Tongue (tissue), 2 donors: ENCODE measurements around the gene ZNF236. TPM values are rescaled to one million over a fixed set of nuclear protein-coding genes. Genes with fewer than 3 reads are reported as not detected.

Experiments
- DNase-seq: peaks from one replicate; pipeline ENCODE4 v3.0.0-alpha.2; 2015
- total RNA-seq: library from RNA; depleted of rRNA; stranded (reverse); fragments of >200 nt; gene quantifications from one replicate; pipeline ENCODE4 v1.2.3, GENCODE V29; 2014

Gene ZNF236
- total RNA-seq, 1 donor from 2014 or later = 27.9 TPM

DNA sequence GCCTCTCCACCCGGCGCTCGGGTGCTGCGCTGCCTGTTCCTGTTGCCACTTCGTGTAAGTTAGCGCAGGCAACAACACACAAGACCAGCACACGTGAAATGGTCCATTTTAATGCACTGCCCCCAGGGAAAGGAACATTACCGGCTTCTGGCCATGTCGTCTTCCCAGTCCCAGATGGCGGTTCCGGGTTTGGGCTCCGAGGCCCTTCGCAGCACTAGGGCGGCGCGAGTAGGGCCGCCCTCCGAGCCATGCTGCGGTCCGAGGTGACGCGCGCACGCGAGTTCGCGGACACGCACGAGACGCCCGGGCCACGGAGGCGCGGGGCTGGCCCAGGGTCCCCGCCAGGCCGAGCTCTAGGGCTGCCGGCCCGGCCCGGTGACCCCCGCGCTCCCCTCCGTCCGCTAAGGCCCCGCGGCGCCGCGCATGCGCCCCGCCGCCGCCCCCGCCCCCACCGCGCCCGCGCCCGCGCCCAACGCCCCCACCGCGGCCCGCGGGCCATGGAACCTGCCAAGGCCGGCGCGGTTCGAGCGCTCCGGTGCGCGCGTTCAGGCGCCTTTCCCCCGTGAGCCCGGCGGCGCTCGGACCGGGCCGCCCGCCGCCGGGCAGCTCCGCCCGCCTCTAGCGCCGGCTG lies 367 bp upstream of the ZNF236 start:
- peak; percentile 71 for DNase-seq

DNA sequence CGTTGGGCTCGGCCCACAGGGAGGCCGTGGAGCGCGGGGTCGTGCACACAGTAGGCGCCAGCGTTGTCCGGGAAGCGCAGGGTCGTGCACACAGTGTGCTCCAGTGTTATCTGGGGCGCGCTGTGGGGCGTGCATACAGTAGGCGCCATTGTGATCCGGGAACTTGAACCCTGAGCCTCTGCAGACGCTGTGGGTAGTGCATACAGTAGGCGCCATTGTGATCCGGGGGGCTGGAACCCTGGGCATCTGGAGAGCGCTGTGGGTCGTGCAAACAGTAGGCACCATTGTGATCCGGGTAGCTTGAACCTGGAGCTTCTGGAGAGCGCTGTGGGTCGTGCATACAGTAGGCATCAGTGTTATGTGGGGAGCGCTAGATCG lies 793 bp downstream of the ZNF236 start:
- no peak for DNase-seq

DNA sequence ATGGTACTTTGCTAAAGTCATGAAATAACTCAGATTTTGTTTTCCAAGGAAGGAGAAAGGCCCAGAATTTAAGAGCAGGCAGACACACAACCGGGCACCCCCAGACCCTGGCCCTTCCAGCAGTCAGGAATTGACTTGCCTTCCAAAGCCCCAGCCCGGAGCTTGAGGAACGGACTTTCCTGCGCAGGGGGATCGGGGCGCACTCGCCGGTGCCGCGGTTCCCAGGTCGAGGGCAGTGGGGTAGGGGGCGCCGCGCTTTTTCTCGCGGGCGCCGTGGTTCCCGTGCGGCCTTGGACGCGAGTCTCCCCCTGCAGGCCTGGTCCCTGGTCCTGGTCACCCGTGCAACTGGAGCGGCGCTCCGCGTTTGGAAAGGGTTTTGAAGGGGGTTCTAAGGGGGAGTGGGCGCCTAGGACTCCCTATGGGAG lies 1.2 kb downstream of the ZNF236 start:
- peak; percentile 45 for DNase-seq

DNA sequence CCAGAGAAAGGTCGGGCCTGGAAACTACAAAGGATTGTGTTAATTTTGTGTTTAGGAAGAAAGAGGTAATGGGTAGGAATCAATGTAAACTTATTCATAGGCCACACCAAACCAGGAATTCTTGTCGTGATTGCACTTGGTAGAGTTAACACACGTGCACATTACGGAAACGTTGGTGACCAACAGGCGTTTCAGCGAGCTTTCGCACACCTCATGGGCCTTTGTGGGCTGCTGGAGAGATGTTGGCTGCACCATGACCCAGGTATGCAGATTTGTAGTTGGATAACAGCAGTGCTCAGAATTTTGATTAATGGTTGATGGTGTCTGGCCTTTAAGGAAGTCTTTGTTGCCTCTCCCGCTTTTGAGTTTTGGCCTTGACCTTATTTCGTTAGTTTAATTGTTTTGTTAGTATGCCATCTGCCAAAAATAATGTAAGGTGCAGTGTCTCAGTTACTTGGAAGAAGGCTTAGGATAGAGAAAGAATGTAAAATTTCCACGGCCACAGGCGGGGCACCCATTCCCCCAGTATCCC lies 1.9 kb downstream of the ZNF236 start:
- DNase-seq = no peak

DNA sequence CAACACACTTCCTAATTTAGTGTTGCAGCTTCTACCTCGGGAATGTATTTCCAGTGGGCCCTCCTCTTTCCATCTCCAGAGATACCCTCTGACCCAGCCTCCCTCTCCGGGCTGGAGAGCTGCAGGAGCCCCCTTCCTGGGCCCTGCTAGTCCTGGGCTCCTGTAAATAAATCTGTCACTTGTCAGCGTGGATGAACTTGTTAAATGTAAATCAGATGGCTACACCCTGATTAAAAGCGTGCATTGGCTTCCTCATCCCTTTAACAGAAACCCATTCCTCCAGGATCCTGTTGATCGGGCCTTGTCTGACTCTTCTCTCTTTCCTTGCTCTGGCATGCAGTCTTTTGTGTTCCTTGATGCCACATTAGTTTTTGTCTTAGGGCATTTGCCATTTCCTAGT lies 2.4 kb downstream of the ZNF236 start:
- DNase-seq = no peak

DNA sequence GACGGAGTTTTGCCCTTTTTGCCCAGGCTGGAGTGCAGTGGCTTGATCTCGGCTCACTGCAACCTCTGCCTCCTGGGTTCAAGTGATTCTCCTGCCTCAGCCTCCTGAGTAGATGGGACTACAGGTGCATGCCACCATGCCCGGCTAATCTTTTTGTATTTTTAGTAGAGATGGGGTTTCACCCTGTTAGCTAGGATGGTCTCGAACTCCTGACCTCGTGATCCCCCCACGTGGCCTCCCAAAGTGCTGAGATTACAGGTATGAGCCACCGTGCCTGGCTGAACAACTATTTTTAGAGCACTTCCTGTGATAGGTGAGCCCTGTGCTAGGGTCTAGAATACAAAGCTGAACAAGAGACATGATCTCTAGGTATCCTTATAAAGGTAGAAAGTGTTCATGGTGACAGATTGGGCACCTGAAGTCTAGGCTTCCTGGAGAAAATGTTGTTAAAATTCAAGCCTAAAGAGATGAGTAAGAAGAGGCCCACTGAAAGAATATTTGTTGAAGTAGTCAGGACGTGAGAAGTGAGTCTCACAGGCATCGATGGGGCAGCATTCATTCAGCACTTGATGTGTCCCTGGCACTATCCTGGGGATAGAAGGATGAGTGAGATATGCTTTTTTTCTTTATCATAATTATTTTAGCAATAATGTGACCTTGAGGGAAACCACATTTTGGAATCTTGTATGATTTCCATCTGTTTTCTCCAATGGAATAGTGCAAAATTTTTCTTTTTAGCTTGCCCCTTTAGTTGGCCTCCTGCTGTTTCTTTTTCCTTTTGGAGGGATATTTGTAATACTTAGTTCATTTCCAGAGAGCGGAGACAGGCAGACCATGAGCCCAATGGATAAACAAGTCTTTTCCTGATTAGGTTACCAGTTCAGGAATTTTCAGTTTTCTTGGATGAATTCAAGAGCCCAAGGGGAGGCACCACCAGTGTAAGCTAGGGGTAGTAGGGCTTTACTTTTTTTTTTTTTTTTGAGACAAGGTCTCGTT lies 5.1 kb downstream of the ZNF236 start:
- DNase-seq = no peak

DNA sequence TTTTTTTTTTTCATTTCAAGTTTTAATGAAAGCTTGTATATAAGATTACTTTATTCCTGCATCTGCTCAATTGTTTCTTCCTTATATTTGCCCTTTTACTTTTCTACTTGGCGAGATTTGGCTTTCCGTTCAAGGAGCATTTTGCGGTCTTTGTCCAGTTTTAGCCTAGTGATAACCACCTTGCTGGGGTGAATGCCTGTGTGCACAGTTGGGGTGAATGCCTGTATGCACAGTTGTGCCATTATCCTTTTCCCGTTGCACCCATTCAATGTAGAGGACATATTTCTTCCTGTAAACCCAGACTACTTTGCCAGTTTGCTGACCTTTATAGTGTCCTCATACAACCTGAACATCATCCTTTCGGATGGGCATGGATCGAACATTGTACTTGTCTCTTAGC lies 12.0 kb downstream of the ZNF236 start:
- DNase-seq = no peak

DNA sequence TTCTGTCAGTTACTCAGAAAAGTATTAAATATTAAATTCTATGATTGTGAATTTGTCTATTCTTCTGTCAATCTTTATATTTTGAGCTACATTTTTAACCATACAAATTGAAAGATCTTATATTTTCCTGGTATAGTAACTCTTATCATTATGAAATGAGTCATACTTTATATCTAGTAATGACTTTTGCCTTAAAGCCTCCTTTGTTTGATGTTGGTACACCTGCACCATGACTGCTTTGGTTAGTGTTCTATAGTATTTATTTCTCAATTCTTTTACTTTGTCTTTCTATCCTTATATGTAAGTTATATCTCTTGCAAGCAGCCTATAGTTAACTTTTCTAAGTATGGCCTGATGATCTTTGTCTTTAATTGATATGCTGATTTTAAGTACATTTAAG lies 13.0 kb downstream of the ZNF236 start:
- DNase-seq = no peak

DNA sequence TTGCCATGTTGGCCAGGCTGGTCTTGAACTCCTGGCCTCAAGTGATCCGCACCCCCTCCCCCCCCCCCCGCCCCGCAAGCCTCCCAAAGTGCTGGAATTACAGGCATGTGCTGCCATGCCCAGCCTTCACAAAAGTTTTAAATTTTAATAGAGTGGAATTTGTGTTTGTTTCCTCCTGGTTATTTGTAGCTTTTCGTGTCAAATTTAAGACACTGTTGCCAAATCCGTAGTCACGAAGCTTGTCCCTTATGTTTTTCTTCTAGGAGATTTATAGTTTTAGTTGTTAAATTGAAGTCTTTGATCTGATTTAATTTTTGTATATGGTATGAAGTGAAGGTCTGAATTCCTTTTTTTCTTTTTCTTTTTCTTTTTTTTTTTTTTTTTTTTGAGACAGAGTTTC lies 14.7 kb downstream of the ZNF236 start:
- DNase-seq = no peak

DNA sequence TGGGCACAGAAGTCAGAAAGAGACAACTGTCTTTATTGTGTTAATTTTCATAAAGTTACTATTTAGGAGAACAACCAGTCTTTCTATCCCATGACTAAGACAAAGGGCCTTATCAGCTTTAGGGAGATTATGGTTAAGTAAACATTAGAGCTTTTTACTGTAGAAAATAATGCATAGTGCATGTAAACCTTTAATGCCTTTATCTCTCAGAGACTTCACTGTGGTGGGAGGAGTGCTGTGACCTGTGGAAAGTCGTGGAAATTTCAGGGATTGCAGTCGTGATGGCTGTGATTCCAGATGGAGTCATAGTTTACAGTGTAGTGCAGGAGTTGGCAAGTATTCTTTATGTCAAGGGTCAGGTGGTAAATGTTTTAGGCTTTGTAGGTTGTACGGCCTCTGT lies 15.8 kb downstream of the ZNF236 start:
- DNase-seq = no peak

DNA sequence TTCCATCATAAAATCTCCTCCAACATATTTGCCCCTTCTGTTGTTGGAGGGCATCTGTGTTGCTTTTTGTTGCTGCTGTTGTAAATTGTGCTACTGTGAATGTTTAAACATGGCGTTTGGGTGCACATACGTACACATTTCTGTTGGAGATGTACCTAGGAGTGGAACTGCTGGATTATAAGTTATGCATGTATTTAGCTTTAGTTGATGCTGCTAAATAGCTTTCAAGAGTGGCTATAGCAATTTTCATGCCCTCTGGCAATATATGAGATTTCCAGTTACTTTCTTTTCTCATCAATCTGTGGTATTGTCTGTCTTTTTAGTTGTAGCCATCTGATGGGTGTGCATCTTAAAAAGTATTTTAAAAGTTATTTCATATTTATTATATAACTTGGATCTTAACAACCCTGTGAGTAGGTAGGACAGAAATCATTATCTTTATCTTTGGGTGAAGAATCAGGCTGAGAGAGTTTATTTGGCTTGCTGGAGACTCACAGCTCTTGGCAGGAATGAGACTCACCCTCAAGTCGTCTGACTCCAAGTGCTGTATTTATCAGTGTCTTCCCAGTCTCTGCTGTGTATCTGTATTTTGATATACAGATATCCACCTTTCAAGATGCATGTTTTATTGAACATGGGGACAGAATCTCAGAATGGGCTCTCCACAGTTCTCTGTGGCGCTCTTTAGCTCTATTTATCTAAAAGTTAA lies 16.9 kb downstream of the ZNF236 start:
- no peak for DNase-seq

DNA sequence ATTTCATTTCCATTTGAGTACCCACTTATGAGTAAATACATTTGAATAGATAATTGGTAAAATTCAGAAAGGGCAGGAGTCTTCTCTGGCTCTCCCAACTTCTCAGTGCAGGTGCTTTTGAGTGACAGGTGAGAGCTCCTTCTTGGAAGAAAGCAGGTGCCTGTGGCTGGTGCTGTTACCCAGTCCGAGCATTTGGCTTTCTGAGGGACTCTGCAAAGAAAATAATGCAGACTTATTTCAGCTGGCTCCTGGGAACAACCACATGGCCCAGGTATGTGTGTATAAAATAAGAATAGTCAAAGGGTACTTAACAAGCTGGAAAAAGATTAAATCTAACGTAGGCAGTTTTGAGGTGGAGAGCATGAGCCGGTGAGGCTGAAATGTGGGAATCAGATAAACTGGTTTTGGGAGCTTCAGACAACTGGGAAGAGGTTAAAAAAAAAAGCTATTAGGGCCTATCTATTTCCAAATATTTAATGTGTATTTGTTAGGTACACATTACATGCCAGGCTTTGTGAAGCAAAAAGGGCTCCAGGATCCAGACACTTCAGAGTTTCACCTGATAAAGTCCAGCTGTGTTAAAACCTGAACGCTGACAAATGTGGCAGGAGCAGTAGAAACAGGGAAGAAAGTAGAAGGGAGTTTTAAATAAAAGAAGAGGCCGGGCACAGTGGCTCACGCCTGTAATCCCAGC lies 20.6 kb downstream of the ZNF236 start:
- no peak for DNase-seq

DNA sequence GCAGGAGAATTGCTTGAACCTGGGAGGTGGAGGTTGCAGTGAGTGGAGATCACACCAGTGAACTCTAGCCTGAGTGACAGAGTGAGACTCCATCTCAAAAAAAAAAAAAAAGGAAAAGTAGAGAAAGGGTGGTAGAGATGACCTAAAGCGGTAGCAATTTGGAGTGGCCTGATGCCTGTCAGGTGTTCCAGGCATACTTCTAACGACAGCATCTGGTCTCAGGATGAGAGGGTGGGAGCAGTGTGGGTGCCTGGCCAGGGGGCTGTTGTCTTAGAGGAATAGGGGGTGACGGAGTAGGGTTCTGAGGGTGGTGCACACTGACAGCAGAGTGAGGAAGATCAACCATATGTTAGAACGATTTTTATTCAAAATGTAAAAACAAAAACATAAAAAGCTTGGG lies 21.8 kb downstream of the ZNF236 start:
- DNase-seq = no peak

DNA sequence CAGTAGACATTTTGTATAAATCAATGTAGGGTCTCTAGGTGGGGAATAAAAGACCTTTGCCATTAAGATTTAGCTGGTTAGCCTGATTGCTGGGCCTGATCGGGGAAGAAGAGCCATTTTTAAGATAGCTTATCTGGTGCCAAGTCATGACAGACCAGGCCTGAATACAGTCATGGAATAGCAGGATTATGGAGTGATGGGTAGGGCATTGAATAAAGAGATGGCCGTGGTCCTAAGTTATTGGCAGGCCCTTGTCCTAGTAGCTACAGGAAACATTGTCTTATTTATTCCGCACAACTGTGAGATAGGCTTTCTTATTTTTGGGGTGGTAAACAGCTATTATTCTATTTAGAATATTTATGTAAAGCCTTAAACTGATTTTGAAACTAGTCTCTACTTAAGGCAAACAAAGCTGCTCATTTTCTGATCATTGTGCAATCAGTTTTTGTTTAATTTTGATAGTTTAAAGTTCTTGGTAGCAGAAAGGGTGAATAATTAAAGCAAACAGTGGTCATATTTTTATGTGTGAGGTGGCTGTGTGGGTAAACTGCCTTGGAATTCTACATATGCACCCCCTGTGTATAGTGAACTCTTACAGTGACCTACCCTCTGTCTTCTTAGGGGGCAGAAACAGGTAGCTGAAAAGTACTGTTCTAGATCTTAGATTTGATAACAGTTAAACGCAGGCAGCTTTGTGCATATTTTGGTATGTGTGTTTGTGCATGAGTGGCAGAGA lies 22.6 kb downstream of the ZNF236 start:
- no peak for DNase-seq

DNA sequence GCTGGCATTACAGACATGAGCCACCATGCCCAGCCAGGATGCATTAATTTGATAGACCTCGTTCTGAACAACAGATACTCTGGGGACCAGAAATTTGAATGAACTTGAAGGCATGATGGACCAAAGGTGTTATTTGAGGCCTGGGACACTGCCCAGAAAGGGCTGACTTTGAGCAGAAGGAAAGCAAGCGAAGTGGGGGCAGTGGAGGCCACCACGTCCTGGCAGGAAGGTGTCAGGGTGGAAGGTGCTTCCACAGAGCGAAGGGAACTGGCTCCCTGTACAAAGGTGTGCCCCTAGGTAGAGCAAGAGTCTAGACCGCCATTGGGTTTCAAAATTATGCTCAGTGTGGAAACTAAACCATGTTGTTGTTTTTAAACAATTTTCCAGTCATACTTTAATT lies 23.9 kb downstream of the ZNF236 start:
- no peak for DNase-seq

DNA sequence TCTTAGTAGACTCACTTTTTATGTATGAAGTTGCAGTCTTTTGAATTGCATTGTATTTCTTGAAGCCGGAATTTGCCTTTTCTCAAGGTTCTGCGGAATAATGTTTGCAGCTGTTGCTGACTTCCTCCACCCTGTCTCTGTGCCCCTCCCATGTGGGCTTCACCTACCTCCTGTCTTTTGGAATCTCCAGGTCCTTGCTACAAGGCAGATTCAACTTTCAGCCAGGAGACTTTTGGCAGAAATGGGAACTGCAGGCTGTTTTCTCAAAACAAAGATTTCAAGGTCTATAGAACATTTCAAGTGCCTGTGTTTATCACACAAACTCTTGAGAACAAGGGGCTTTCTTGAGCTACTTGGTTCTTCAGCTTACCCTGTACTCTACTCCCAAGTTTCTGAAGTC lies 25.6 kb downstream of the ZNF236 start:
- DNase-seq = no peak

DNA sequence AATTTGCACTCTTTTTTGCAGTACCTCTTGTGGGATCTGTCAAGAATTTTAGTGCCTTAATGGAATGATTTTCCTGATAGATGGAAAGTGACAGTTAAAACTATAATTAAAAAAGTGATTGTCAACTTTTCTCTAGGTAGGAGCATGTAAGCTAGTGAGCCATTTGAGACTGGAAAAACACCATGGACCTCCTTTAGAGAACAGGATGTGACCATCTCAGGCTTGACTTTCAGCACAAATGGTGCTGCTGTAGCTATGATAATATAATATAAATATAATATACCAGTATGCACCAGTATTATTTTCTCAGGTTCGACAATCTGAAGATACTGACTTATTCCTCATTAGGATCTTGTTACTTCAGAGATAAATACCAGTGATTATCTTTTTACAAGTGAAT lies 27.8 kb downstream of the ZNF236 start:
- DNase-seq = no peak

DNA sequence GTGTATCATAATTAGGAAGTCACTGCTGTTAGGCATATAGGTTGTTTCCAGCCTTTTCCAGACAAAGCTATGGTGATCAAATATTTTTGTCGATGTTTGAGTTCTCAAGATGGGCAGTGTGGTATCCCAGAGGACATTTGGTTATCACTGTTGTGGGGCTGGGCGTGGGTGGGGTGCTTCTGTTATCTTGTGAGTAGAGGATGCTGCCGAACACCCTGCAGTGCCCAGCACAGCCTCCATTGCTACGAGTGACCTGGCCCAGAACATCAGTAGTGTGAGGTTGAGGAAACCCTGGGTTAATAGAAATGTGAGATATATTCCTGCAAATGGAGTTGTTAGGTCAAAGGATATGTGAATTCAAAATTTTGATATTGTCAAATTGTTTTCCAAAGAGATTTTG lies 33.2 kb downstream of the ZNF236 start:
- no peak for DNase-seq

DNA sequence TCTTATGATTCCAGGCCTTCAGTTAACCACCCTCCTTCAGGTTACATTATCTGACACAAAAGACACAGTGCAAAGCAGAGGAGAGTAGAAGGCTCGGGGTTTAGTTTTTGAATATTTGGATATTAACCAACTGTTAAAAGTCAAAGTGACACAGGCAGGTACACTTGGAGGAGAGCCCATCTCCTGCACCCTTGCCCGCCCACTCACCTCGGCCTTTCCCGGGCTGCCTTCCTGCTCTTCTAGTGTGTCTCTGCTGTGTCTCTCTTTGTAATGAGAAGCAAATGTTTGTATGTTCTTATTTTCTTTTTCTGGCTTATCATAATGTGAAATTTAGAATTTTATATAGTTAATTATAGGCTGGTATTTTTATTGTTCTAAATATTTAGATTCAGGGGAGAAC lies 35.1 kb downstream of the ZNF236 start:
- DNase-seq = no peak

DNA sequence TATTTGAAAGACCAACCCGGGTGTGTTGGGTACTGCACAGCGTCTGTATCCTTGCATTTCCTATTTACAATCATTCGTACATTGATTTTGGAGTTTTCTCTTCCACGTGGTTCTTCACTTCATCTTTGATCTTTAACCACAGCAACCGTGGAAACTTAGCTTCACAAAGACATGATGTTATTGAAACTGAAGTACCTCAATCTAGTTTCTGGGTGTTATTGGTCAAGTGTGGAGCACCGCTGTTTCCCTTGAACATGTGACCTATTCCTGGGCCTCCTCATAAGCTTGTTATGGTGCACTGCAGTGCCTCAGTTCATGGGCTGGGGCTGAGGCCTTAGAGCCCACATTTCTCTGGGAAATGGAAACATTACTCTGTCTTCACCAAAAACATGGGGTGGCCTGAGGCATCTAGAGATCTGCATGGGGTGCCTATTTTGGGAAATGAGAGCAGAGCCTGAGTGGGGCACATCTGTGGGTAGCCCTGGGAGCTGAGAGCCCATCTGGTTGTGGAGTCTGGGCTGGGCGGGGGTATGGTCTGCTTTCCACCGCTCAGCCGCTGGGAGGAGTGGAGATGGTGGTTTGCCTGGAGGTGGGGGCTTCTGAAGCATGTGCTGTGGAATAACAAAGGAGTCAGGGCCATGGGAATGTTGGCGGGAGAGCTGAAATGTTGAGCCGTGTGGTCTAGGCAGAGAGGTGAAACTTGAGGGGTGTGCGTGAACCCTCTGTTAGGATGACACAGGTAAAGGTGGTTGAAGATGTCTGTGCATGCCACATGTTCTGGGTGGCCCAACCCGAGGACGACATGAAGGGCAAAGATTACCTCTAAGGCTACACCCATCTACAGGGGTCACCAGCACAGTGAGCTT lies 37.4 kb downstream of the ZNF236 start:
- DNase-seq = no peak

DNA sequence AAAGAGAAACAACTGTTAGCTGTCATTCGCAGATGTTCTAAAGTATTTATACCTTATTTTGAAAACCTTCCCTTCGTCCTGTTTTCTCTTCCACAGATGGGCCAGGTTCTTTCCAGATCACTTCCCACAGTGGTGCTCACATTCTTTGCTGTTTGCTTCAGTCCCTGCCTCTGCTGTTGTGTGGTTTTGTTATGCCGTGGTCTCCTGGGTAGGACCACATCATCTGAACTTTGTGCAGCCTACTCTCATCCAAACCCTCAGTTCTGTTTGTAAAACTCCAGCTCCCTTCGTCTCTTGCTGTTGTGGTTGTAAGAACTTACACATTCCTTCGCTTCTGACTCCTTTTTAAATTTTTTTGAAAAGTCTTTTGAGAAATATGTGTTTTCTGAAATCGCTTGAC lies 38.1 kb downstream of the ZNF236 start:
- DNase-seq = no peak
